NOMO-1 treated with DMSO at 0.1 percent for 48 hours (cell line): Measurements from ENCODE around the gene EP300.
A peak's percentile ranks its signal among the peaks of the same experiment; 100 is the strongest.

Experiments used
- DNase-seq: peaks from one replicate; lab custom pipeline; 2025; ENCODE audit not compliant: unreplicated experiment; lab: John Stamatoyannopoulos, UW

Gene EP300

DNA sequence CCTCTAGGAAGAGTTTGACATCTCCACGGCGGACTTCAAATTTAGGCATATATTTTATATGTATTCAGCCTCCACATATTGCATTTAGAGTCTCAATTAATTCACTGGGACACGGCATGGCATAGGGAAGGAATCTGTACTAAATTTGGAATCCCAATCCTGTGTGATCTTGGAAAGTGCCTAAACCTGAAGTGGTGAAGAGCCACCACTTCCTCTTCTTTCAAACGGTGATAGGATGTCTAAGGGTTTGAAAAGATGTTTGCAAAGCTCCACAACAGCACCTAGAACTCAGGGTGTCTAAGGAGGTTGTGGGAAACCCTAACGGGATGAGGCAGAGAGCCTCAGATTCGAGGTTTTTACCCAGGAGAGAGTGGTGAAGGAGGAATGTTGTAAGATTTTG lies 111.7 kb downstream of the EP300 start:
- no peak for DNase-seq

DNA sequence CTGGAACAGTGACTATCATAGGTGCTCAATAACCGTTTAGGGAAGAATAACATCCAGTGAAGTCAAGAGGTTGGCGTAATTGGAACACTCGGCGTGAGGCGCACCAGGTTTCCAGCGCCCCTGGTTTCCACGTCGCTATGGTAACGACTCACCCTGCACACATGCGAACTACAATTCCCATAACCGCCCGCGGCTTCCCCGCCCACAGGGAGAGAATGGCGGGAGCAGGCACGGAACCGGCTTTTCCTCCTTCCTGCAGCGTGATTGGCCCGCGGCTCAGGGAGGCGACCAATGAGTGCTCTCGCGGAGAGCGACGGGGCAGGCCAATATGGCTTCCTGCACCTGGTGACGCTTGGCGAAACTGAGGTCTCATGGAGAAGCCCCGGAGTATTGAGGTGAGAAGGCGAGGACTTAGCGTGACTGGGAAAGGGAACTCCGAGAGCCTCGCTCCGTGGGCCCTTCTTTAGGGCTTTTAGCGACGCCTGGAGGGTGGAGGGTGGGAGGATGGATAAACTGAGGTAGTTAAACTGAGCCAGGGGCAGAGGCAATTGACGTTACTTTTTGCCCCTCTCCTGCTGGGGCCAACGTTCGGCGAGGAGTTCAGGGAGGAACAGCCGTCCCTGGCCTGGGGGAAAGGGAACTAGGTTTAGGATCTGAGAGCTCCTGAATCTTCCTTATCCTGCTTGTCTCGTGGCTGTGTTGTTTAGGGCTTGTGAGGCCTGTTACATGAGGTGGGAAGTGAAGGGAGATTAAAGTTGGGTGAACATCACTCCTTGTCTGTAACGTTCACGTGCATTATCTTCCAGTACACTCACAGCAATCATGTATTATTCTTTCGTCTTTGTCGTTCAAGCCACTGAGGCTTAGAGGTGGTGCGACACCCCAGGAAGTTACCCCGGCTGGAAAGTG lies 112.9 kb downstream of the EP300 start, which contains the start of gene L3MBTL2:
Gene L3MBTL2 (plus strand): TSS at position 321 of the 909 bp plus-strand sequence. CDS start 51 bp downstream, at position 372.
- DNase-seq, result peak; percentile 92

DNA sequence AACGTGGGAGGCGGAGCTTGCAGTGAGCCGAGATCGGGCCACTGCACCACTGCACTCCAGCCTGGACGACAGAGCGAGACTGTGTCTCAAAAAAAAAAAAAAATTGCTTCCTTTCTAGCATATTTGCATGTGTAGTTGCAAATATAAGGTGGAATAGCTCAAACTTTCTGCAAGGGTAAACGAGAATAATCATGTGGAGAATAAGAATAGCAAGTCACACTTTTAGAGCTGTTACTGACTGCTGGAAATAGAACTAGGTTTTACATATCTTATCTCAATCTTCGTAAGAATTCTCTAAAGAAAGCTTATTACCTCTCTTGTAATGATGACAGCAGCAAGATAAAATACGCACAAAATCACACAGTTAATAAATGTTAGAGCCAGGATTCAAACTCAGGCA lies 114.3 kb downstream of the EP300 start:
- no peak for DNase-seq

GRCh38 chr22:41215409-41215808 lies 123.0 kb downstream of the EP300 start:
- DNase-seq, result no peak

DNA sequence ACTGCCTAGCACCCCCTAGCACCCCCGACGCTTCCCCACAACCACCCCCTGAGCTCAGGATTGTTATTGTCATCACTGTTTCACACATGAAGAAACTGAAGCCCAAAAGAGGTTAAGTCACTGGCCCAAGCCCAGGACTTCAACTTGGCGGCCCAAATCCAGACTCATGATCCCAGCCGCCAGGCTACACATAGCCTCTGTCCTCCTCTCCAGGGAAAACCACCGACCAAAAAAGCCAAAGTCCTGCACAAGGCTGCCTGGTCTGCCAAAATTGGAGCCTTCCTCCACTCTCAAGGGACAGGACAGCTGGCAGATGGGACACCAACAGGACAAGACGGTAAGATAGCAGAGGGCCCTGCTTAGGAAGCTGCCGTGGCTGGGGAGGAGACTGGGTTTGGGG lies 123.5 kb downstream of the EP300 start:
- DNase-seq, result no peak

DNA sequence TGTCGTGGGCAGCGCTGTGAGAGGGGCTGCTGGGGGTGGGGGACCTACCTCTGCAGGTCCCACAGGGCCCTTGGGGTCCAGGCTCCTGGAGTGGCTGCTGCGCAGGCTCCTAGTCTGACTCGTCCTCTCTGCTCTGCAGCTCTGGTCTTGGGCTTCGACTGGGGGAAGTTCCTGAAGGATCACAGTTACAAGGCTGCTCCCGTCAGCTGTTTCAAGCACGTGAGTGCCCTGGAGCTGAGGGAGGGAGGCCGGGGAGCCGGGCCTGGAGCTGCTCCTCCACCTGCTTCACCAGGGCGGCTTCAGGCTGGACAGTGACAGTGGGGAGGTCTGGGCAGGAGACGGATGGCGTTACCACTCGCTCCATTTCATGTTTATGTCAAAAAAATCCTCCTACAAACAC lies 124.6 kb downstream of the EP300 start:
- no peak for DNase-seq

DNA sequence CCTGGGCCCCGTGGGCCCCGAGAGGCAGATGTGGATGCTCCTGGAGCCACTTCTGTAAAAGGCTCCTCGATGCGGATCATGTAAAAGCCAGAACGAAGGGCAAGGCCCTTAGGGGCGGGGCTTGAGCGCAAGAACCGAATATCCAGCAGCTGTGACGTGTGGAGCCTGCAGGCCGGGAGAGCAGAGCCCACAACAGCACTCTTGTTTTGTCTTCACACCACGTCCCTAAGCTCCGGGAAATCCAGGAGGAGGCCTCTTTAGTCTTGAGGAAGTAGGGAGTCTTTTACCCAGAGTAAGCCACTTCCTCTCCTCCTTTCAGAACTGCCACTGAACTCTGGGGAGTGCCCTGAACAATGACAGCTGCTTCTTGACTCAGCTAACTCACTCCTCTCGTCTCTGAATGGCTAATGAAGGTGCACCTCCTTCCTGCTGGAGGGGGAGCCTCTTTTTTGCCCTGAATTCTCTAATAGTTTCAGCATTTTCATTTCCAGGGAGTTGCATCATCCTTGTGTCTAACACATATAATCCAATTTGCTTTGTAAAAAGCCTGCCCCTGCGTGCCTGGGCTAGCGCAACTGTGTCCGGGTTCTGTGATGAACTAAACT lies 125.3 kb downstream of the EP300 start:
- peak; percentile 95 for DNase-seq

GRCh38 chr22:41222846-41223507 lies 130.6 kb downstream of the EP300 start:
- DNase-seq, result no peak

- no peak for DNase-seq
These were observed 131.1 kb downstream of the EP300 start for GRCh38 chr22:41223535-41223934.

- no peak for DNase-seq
These were observed 134.6 kb downstream of the EP300 start for GRCh38 chr22:41226723-41227655.

- no peak for DNase-seq
These were observed 136.8 kb downstream of the EP300 start for GRCh38 chr22:41229215-41229614.
